K562 (cell line): ENCODE measurements around the gene MAST1. TPM values are rescaled to one million over a fixed set of nuclear protein-coding genes. Genes with fewer than 3 reads are reported as not detected.

ENCODE experiments used
- GTF2F1 ChIP-seq: IDR thresholded peaks from 2 replicates; pipeline ENCODE4 v1.6.1; 2011; ENCODE audit warnings: low read depth, low read length, improper control_type of control experiment
- KDM2B ChIP-seq: fragments of 250-450 bp; sonication (Bioruptor Pico); IDR thresholded peaks from 2 replicates; pipeline ENCODE4 v1.8.0; 2021; ENCODE audit warnings: mild to moderate bottlenecking, moderate library complexity
- PCBP1 ChIP-seq: fragments of 200-400 bp; formaldehyde crosslinking; IDR thresholded peaks from 2 replicates; pipeline ENCODE4 v1.6.1; 2018; ENCODE audit warnings: mild to moderate bottlenecking, low read depth, low read length; ENCODE audit not compliant: poor library complexity, severe bottlenecking
- PTTG1 ChIP-seq: fragments of 450-650 bp; IDR thresholded peaks from 2 replicates; pipeline ENCODE4 v1.6.1; 2016; ENCODE audit warnings: low read depth, mild to moderate bottlenecking, missing genetic modification characterization, missing compliant biosample characterization
- STAG1 ChIP-seq: sonication (generic); formaldehyde crosslinking; IDR thresholded peaks from 2 replicates; pipeline ENCODE4 v1.5.0; 2020; ENCODE audit warnings: missing genetic modification reagents, borderline replicate concordance
- XRCC4 ChIP-seq: IDR thresholded peaks from one replicate; pipeline ENCODE4 v1.6.1; 2011; ENCODE audit not compliant: insufficient read depth, insufficient read length; ENCODE audit errors: extremely low read depth
- ZNF263 ChIP-seq: sonication (generic); formaldehyde crosslinking; IDR thresholded peaks from 2 replicates; pipeline ENCODE4 v1.8.0; 2022; ENCODE audit warnings: mild to moderate bottlenecking, missing genetic modification reagents, borderline replicate concordance
- polyA plus RNA-seq, 8 experiments: library from polyadenylated mRNA; depleted of rRNA in 4 of 8; stranded (reverse) in 5 of 8; unstranded in 3 of 8; fragments of >200 nt; fragmentation: Nextera tagmentation in 2 of 8; fragmentation: Illumina TruSeq in 1 of 8; extraction: Ambion mirVana in 2 of 8; extraction: Trizol in 1 of 8; gene quantifications; 2 replicates each; pipeline versions ENCODE4 v1.2.1 to v1.2.3, GENCODE V29; 2011 to 2014; ENCODE audit warnings: inconsistent platforms in 1 of 8, missing spikeins in 1 of 8
- total RNA-seq, 7 experiments: library from RNA; depleted of rRNA in 6 of 7; stranded (reverse); fragments of >200 nt in 6 of 7; fragmentation: Illumina TruSeq in 2 of 7; extraction: Trizol in 2 of 7; gene quantifications; 2 replicates each; pipeline versions ENCODE4 v1.2.1 to v1.2.3, GENCODE V29; 2011 to 2021; ENCODE audit warnings: low replicate concordance in 1 of 7
- TF ChIP-seq, protein P1 (sequence below): fragments of 250-450 bp; sonication (Bioruptor Pico); IDR thresholded peaks from 2 replicates; pipeline ENCODE4 v1.6.1; 2021; ENCODE audit warnings: mild to moderate bottlenecking
- TF ChIP-seq, protein P2 (sequence below): fragments of 450-650 bp; IDR thresholded peaks from 2 replicates; pipeline ENCODE4 v1.6.1; 2017; ENCODE audit warnings: antibody characterized with exemption, mild to moderate bottlenecking
- TF ChIP-seq, protein P3 (sequence below): fragments of 150-350 bp; IDR thresholded peaks from 2 replicates; pipeline ENCODE4 v1.6.1; 2014; ENCODE audit warnings: low read depth, mild to moderate bottlenecking, low read length, borderline replicate concordance
- TF ChIP-seq, protein P4 (sequence below): fragments of 200-800 bp; sonication (Bioruptor generic); IDR thresholded peaks from 2 replicates; pipeline ENCODE4 v1.6.1; 2017; ENCODE audit warnings: missing genetic modification characterization, missing compliant biosample characterization
- TF ChIP-seq, protein P5 (sequence below): fragments of 450-650 bp; IDR thresholded peaks from 2 replicates; pipeline ENCODE4 v1.6.1; 2016; ENCODE audit warnings: low read depth, mild to moderate bottlenecking, moderate library complexity
- TF ChIP-seq, protein P6 (sequence below): fragments of 250-450 bp; sonication (Bioruptor Pico); IDR thresholded peaks from 2 replicates; pipeline ENCODE4 v1.8.0; 2022; ENCODE audit warnings: moderate library complexity, mild to moderate bottlenecking, inconsistent platforms

MAST1 gene
- total and polyA plus RNA-seq, 9 of the 15 experiments (the other 6 are each of a cell fraction or from before 2014, with no cell fraction given), result 0.48 to 10.3 (median 3.9) TPM

DNA sequence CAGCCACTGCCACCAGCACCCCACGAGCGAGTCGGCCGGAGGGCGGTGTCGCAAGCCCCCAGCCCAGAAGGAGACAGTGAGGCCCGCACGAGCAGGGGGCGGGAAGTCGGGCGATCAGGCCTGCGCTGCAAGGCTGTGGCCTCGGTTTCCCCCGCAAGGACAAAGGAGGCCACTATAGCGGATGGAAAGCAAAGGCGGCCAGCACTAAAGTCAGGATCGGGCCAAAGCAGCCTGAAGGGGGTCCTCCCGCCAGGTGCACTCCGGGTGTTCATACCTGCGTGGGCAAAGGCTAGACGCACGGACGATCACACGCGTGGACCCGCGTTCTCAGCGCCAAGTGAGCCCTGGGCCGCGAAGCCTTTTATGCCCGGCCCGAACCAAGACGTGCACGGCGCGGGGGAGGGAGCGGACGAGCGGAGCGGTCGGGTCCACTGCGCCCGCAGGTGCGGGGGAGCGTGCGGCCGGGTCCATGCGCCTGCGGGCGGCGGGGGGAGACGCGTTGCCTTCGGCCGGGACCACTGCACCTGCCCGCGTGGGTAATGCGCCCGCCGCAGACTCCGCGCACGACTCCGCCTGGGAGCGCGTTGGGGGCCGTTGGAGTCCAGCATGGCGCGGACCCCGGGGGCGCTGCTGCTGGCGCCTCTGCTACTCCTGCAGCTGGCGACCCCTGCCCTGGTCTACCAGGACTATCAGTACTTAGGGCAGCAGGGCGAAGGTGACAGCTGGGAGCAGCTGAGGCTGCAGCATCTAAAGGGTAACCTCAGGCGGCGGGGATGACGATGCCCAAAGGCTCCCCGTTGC is 36.6 kb upstream of the MAST1 start, which contains the start of the genes PRDX2 and THSD8 (continued):
- TF ChIP-seq, protein P1, sequence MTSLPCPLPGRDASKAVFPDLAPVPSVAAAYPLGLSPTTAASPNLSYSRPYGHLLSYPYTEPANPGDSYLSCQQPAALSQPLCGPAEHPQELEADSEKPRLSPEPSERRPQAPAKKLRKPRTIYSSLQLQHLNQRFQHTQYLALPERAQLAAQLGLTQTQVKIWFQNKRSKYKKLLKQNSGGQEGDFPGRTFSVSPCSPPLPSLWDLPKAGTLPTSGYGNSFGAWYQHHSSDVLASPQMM, result no peak
- TF ChIP-seq GTF2F1, result peak; percentile 82; the same call in 1 of the 2 replicates
- TF ChIP-seq XRCC4, result no peak
- TF ChIP-seq, protein P2, sequence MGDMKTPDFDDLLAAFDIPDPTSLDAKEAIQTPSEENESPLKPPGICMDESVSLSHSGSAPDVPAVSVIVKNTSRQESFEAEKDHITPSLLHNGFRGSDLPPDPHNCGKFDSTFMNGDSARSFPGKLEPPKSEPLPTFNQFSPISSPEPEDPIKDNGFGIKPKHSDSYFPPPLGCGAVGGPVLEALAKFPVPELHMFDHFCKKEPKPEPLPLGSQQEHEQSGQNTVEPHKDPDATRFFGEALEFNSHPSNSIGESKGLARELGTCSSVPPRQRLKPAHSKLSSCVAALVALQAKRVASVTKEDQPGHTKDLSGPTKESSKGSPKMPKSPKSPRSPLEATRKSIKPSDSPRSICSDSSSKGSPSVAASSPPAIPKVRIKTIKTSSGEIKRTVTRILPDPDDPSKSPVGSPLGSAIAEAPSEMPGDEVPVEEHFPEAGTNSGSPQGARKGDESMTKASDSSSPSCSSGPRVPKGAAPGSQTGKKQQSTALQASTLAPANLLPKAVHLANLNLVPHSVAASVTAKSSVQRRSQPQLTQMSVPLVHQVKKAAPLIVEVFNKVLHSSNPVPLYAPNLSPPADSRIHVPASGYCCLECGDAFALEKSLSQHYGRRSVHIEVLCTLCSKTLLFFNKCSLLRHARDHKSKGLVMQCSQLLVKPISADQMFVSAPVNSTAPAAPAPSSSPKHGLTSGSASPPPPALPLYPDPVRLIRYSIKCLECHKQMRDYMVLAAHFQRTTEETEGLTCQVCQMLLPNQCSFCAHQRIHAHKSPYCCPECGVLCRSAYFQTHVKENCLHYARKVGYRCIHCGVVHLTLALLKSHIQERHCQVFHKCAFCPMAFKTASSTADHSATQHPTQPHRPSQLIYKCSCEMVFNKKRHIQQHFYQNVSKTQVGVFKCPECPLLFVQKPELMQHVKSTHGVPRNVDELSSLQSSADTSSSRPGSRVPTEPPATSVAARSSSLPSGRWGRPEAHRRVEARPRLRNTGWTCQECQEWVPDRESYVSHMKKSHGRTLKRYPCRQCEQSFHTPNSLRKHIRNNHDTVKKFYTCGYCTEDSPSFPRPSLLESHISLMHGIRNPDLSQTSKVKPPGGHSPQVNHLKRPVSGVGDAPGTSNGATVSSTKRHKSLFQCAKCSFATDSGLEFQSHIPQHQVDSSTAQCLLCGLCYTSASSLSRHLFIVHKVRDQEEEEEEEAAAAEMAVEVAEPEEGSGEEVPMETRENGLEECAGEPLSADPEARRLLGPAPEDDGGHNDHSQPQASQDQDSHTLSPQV, result no peak; the same call in 1 of the 2 replicates
- TF ChIP-seq, protein P3, sequence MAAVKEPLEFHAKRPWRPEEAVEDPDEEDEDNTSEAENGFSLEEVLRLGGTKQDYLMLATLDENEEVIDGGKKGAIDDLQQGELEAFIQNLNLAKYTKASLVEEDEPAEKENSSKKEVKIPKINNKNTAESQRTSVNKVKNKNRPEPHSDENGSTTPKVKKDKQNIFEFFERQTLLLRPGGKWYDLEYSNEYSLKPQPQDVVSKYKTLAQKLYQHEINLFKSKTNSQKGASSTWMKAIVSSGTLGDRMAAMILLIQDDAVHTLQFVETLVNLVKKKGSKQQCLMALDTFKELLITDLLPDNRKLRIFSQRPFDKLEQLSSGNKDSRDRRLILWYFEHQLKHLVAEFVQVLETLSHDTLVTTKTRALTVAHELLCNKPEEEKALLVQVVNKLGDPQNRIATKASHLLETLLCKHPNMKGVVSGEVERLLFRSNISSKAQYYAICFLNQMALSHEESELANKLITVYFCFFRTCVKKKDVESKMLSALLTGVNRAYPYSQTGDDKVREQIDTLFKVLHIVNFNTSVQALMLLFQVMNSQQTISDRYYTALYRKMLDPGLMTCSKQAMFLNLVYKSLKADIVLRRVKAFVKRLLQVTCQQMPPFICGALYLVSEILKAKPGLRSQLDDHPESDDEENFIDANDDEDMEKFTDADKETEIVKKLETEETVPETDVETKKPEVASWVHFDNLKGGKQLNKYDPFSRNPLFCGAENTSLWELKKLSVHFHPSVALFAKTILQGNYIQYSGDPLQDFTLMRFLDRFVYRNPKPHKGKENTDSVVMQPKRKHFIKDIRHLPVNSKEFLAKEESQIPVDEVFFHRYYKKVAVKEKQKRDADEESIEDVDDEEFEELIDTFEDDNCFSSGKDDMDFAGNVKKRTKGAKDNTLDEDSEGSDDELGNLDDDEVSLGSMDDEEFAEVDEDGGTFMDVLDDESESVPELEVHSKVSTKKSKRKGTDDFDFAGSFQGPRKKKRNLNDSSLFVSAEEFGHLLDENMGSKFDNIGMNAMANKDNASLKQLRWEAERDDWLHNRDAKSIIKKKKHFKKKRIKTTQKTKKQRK, result no peak
- TF ChIP-seq PCBP1, result peak; percentile 99
- TF ChIP-seq, protein P4, sequence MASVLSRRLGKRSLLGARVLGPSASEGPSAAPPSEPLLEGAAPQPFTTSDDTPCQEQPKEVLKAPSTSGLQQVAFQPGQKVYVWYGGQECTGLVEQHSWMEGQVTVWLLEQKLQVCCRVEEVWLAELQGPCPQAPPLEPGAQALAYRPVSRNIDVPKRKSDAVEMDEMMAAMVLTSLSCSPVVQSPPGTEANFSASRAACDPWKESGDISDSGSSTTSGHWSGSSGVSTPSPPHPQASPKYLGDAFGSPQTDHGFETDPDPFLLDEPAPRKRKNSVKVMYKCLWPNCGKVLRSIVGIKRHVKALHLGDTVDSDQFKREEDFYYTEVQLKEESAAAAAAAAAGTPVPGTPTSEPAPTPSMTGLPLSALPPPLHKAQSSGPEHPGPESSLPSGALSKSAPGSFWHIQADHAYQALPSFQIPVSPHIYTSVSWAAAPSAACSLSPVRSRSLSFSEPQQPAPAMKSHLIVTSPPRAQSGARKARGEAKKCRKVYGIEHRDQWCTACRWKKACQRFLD (CRISPR knock-in tag), result no peak
- TF ChIP-seq, protein P5, sequence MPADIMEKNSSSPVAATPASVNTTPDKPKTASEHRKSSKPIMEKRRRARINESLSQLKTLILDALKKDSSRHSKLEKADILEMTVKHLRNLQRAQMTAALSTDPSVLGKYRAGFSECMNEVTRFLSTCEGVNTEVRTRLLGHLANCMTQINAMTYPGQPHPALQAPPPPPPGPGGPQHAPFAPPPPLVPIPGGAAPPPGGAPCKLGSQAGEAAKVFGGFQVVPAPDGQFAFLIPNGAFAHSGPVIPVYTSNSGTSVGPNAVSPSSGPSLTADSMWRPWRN, result no peak
- TF ChIP-seq, protein P6, sequence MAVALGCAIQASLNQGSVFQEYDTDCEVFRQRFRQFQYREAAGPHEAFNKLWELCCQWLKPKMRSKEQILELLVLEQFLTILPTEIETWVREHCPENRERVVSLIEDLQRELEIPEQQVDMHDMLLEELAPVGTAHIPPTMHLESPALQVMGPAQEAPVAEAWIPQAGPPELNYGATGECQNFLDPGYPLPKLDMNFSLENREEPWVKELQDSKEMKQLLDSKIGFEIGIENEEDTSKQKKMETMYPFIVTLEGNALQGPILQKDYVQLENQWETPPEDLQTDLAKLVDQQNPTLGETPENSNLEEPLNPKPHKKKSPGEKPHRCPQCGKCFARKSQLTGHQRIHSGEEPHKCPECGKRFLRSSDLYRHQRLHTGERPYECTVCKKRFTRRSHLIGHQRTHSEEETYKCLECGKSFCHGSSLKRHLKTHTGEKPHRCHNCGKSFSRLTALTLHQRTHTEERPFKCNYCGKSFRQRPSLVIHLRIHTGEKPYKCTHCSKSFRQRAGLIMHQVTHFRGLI (CRISPR knock-in tag), result no peak
- no peak; the same call in 1 of the 2 replicates for TF ChIP-seq ZNF263 (CRISPR knock-in tag)
- no peak for TF ChIP-seq STAG1 (CRISPR knock-in tag)
- TF ChIP-seq KDM2B (CRISPR knock-in tag), result no peak; the same call in 1 of the 2 replicates
- no peak for TF ChIP-seq PTTG1 (tag)
